ENCODE data around the gene MCC.

The MCC gene

DNA sequence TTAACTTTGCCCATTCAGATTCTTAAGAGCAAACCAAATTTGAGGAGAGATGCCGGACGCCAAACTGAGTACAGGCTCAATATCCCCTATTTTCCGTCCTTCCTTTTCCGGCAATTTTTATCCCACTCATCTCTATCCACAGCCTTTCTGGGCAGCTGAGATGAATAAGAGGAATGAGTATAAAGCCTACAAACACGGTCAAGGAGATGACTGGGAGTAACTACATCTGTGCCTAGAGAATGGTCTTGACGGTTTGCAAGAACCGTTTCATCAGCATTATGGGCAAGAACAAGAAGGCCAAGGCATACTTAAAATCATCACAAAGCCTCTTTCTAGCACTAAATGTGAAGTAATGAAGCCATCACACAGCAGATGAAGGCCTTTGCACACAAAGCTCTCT is 284.3 kb downstream of the MCC start:
- TF ChIP-seq ZFX (IDR thresholded peaks at IDR 0.05; ENCODE audit: borderline replicate concordance) = no peak
- TF ChIP-seq, protein P1, sequence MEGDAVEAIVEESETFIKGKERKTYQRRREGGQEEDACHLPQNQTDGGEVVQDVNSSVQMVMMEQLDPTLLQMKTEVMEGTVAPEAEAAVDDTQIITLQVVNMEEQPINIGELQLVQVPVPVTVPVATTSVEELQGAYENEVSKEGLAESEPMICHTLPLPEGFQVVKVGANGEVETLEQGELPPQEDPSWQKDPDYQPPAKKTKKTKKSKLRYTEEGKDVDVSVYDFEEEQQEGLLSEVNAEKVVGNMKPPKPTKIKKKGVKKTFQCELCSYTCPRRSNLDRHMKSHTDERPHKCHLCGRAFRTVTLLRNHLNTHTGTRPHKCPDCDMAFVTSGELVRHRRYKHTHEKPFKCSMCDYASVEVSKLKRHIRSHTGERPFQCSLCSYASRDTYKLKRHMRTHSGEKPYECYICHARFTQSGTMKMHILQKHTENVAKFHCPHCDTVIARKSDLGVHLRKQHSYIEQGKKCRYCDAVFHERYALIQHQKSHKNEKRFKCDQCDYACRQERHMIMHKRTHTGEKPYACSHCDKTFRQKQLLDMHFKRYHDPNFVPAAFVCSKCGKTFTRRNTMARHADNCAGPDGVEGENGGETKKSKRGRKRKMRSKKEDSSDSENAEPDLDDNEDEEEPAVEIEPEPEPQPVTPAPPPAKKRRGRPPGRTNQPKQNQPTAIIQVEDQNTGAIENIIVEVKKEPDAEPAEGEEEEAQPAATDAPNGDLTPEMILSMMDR (IDR thresholded peaks at IDR 0.05) = no peak
- no peak overlapping the region for H3K27ac ChIP-seq

DNA sequence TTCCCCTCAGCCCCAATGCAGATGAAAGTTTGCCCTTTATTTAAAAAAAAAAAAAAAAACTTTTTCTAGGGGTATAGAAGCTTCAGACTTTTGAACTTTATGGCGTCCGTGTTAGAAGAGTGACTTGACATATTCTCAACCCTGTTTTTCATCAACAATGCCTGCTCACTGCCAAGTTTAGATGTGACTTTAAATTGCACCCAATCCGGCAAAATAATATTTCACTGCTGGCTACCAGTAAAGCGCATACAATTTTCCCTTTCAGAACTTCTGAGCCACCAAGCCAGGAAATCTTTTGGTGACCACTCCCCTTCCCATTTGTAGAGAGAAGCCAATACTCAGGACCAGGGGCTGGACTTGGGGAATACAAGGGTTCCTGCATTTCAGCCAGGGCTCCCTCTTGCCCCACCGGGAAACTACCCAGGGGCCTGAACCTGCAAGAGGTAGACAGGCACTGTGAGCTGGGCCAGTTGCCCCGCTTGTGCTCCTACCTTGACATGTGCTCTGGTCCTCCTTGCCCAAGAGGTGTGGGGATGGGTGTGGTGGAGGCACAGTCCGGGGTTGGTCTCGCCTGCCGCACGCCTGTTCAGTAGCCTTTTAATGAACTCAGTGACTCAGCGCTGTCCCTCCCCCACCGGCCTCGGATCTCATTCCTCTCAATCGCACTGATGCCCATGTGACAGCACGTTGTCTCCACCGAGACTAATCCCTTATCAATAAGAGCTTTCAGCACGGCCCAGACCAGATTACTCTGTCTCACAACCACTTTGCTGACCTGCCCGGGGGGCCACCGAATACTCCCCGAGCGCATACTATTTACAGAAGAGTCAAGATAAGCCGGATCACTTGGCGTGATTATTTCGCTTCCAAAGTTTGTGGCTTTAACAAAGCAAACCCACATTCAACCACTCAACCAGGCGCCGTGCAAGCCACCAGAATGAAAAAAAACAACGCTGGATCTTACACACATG is 285.2 kb downstream of the MCC start:
- TF ChIP-seq ZFX (IDR thresholded peaks at IDR 0.05; ENCODE audit: borderline replicate concordance) = no peak
- TF ChIP-seq, protein P1 (IDR thresholded peaks at IDR 0.05) = no peak
- no peak overlapping the region for H3K27ac ChIP-seq

DNA sequence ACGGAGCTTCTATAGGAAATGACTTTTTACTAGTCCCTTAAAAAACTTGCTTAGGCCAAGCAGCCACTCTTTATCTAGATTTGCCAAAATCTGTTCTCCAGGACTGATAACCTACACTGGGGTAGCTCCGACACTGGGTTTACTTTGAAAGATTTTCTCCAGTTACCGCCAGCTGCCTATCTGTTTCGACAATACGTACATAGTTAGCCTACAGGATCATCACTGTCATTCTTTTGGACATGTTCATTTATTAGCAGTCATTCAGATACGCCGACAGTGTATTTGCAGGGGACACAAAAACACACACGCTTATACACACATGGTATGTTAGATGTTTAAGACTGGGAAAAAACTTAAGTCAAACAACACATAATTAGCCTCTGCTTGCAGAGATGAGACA is 286.0 kb downstream of the MCC start:
- H3K27ac ChIP-seq = no peak overlapping the region
- TF ChIP-seq ZFX (IDR thresholded peaks at IDR 0.05; ENCODE audit: borderline replicate concordance) = no peak
- TF ChIP-seq, protein P1 (IDR thresholded peaks at IDR 0.05) = no peak

DNA sequence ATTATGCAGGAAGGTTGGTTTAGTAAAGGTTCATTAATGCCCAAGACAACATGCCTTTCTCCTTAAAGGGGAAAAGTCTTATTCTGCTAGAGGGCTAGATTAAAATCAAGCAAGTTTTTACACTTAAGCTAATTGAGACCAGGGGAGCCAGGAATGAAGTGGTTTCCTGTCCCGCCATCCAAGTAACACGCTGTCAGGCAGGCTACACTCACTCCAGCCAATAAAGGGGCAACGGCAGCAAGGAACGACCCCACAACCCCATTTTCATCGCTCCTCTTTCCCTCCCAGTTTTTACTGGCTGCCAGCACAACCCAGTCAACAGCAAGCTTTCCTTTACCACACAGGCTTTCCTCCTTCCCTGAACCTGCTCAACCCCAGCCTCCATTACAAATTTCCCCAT is 286.5 kb downstream of the MCC start:
- TF ChIP-seq, protein P1 (IDR thresholded peaks at IDR 0.05) = no peak
- TF ChIP-seq ZFX (IDR thresholded peaks at IDR 0.05; ENCODE audit: borderline replicate concordance) = no peak
- H3K27ac ChIP-seq = no peak overlapping the region

DNA sequence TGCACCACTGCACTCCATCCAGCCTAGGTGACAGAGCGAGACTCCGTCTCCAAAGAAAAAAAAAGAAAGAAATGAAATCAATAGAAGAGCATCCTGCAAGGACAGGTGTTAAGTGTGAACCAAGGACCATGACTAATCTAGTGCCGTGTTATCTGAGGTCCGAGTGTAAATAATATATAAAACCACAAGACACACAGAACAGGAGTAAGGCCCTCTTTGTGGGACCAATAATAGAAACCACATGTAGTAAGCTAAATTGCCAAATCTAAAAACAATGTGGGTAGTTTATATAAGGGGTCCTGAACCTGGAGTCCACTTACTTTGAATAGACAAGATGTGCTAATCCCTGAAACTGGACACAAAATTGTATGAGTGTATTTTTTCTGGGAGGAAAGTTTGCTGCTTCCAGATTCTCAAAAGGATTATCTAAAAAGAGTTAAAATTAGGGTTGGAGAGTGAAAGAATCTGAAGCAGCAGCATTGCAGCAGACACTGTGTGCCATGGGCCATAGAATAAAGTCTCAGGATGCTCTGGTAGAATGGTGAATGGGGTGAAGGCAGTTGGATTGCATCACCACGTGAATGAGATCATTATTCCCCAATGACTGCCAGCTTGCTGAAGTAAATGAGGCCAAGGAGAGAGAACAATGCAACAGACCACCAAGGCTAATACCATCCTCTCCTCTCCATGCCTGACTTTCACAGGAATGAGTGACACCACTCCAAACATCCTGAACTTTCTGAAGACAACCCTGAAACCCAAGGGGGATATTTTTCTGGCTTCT is 288.9 kb downstream of the MCC start:
- no peak for TF ChIP-seq ZFX (IDR thresholded peaks at IDR 0.05; ENCODE audit: borderline replicate concordance)
- TF ChIP-seq, protein P1 (IDR thresholded peaks at IDR 0.05) = no peak
- H3K27ac ChIP-seq = no peak overlapping the region

DNA sequence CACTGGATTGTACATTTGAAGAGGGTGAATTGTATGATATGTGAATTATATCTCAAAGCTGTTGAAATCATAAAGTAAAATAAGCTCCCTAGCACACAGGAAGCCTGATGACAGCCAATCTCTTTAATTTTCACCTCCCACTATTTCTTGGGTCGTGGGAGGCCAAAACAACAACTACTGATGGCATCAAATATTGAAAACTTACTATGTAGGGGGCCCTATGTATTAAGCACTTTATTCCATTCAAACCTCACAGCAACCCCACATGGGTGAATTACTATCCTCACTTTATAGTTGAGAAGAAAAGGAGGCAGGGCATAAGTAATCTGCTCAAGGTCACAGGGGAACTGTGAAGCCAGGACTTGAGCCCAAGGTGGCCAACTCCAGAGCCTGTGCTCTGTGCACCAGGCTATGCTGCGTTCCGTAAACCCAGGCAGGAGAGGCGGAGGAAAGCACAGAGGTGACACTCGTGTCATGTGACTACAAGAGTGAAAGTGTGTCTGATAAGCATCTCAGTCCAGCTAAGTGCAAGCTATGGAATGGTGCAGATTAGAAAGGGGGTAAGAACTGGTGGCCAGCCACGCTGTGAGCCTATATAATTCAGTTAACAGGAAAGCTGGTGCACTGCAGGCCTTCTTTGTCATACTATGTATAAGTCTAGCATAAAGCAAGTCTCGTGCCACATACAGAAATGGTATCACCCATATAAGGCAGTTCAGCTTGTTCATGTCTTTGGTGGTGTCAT is 290.6 kb downstream of the MCC start:
- H3K27ac ChIP-seq = no peak overlapping the region
- no peak for TF ChIP-seq ZFX (IDR thresholded peaks at IDR 0.05; ENCODE audit: borderline replicate concordance)
- TF ChIP-seq, protein P1 (IDR thresholded peaks at IDR 0.05) = no peak
